Measurements from ENCODE around the gene ADGB. TPM values are rescaled to one million over a fixed set of nuclear protein-coding genes. Genes with fewer than 3 reads are reported as not detected.

The ADGB gene
- total and polyA plus RNA-seq, 9 of the 15 experiments (the other 6 are each of a cell fraction or from before 2014, with no cell fraction given): not detected

GRCh38 chr6:146862508-146862919, 263.7 kb downstream of the ADGB start (continued):
- TF ChIP-seq CREM (IDR thresholded peaks at IDR 0.05; ENCODE audit: low read depth) (no peak), ZNF584 (CRISPR knock-in tag; IDR thresholded peaks at IDR 0.05; ENCODE audit: low read depth) (no peak), ZNF717 (CRISPR knock-in tag; IDR thresholded peaks at IDR 0.05) (0 out of 2 replicates have a peak, but pooled peaks have one; percentile 33), ELF2 (CRISPR knock-in tag; IDR thresholded peaks at IDR 0.05) (peak; percentile 51), HOXB6 (CRISPR knock-in tag; IDR thresholded peaks at IDR 0.05; ENCODE audit: borderline replicate concordance) (0 out of 2 replicates have a peak, but pooled peaks have one; percentile 12), CEBPG (CRISPR knock-in tag; IDR thresholded peaks at IDR 0.05) (no peak), CEBPG (tag; conservative IDR thresholded peaks at IDR 0.05 in 1 of 2, IDR thresholded peaks at IDR 0.05 in 1 of 2) (no peak), HDAC6 (IDR thresholded peaks at IDR 0.05; ENCODE audit: low read depth, low read length) (no peak), ZNF282 (CRISPR knock-in tag; IDR thresholded peaks at IDR 0.05) (no peak), MAFG (tag; conservative IDR thresholded peaks at IDR 0.05) (no peak), ZNF121 (CRISPR knock-in tag; conservative IDR thresholded peaks at IDR 0.05) (no peak), GTF2E2 (tag; IDR thresholded peaks at IDR 0.05) (no peak)

GRCh38 chr6:146864300-146864699, 265.5 kb downstream of the ADGB start:
- H3K4me2 ChIP-seq (ENCODE audit: insufficient read depth, low read length): no peak overlapping the region; the same call in 1 of the 2 replicates
- BruUV-seq (replicated peaks): no TSS peak
- no peak for FAIRE-seq
- H3K79me2 ChIP-seq (ENCODE audit: control insufficient read depth, insufficient read depth, low read length): peaks cover 8% of the 10 kb centered on the region
- no peaks in the 10 kb centered on the region for H4K20me1 ChIP-seq (replicated peaks; ENCODE audit: control insufficient read depth, insufficient read depth, low read length)
- intact Hi-C loops (cut with micrococcal nuclease) (no loop called here), in situ Hi-C loops (cut with MboI) (no loop called here)
- peaks cover 0 to 52% of the 10 kb centered on the region in 2 experiments for H3K4me1 ChIP-seq (replicated peaks in 1 of 2; ENCODE audit: control insufficient read depth in 2 of 2, insufficient read depth in 2 of 2, low read length in 2 of 2)
- H2AFZ ChIP-seq (ENCODE audit: low read depth, low read length): no peak overlapping the region; the same call in 1 of the 2 replicates
- DNase-seq (ENCODE audit: extremely low read depth in 1 of 4, low spot score in 3 of 4): no peak
- 67% methylated on average over 4 of the region's 4 CpGs for WGBS (ENCODE audit: insufficient coverage, low coverage, missing lambda C conversion rate)
- H3K4me3 ChIP-seq: no peak overlapping the region
- no peak overlapping the region for H3K9ac ChIP-seq (ENCODE audit: insufficient read depth in 1 of 2, low read depth in 2 of 2, low read length in 2 of 2)
- H3K27ac ChIP-seq (ENCODE audit: extremely low read depth, low read depth, low read length): peak overlapping the region; percentile 2; the same call in 1 of the 3 replicates
- no peaks in the 10 kb centered on the region for H3K9me1 ChIP-seq (ENCODE audit: control insufficient read depth, insufficient read depth, low read length)
- ChIA-PET POLR2A (interaction anchor here (1.1 to 2.5 kb wide), 6 partner anchors 8 to 21 kb away, joined by 3 to 13 read pairs (median 4); no protein-coding TSS in a partner anchor), CTCF (ENCODE audit: low intra/inter-chr PET ratio) (no interaction called here)
- peak; percentile 56; the same call in 1 of the 2 replicates for TF ChIP-seq POLR2H (tag; IDR thresholded peaks at IDR 0.05; ENCODE audit: low read depth)
- peak; percentile 56; the same call in 1 of the 2 replicates for TF ChIP-seq ZNF75A (CRISPR knock-in tag; IDR thresholded peaks at IDR 0.05)
- no peak for TF ChIP-seq TEAD4 (IDR thresholded peaks at IDR 0.05; ENCODE audit: low read length)
- no peak for TF ChIP-seq TEAD4 (CRISPR knock-in tag; IDR thresholded peaks at IDR 0.05; ENCODE audit: borderline replicate concordance)
- TF ChIP-seq ESRRB (CRISPR knock-in tag; IDR thresholded peaks at IDR 0.05; ENCODE audit: borderline replicate concordance): 0 out of 2 replicates have a peak, but pooled peaks have one; percentile 12
- no peak for TF ChIP-seq ZNF12 (CRISPR knock-in tag; IDR thresholded peaks at IDR 0.05)
- no peak for TF ChIP-seq NFXL1 (CRISPR knock-in tag; IDR thresholded peaks at IDR 0.05)
- TF ChIP-seq FIP1L1 (IDR thresholded peaks at IDR 0.05; ENCODE audit: low read depth, low read length, poor library complexity, severe bottlenecking): no peak
- TF ChIP-seq MITF (IDR thresholded peaks at IDR 0.05): no peak
- TF ChIP-seq VEZF1 (CRISPR knock-in tag; IDR thresholded peaks at IDR 0.05): 0 out of 2 replicates have a peak, but pooled peaks have one; percentile 26
- no peaks in the 10 kb centered on the region for H3K27me3 ChIP-seq (ENCODE audit: control insufficient read depth in 2 of 2, insufficient read depth in 2 of 2, low read length in 2 of 2)
- no peak for ATAC-seq
- peaks cover 21% of the 10 kb centered on the region for H3K36me3 ChIP-seq (ENCODE audit: control insufficient read depth, insufficient read depth, low read length)
- no peaks in the 10 kb centered on the region for H3K9me3 ChIP-seq (replicated peaks; ENCODE audit: control insufficient read depth, insufficient read depth, low read depth, low read length)
